HG03521 (cell line): ENCODE measurements around the gene GNAO1.
"Not testable (repeated sequence)": the region's sequence is repeated elsewhere in the genome, so short reads cannot be mapped to it uniquely, and the experiment has no call there.

Source experiments
- ATAC-seq: cut with Tn5 transposase; IDR thresholded peaks from one replicate; pipeline ENCODE4 v1.9.1; 2021; ENCODE audit warnings: mild to moderate bottlenecking, moderate library complexity; ENCODE audit not compliant: unreplicated experiment

The GNAO1 gene

GRCh38 chr16:56379044-56379443 is 187.8 kb downstream of the GNAO1 start:
- ATAC-seq: not testable (repeated sequence)

DNA sequence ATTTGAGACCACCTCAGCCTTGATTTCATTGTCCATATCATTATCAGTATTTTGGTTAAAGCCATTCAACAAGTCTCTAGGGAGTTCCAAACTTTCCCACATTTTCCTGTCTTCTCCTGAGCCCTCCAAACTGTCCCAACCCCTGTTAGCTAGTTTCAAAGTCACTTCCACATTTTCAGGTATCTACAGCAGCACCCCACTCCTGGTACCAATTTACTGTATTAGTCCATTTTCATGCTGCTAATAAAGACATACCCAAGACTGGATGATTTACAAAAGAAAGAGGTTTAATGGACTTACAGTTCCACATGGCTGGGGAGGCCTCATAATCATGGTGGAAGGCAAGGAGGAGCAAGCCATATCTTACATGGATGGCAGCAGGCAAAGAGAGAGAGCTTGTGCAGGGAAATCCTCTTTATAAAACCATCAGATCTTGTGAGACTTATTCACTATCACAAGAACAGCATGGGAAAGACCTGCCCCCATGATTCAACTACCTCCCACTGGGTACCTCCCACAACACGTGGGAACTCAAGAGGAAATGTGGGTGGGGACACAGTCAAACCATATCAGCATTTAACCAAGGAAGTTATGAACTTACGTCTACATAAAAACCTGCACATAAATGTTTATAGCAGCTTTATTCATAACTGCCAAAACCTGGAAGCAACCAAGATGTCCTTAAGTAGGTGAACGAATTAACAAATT is 189.6 kb downstream of the GNAO1 start:
- ATAC-seq: not testable (repeated sequence)

- ATAC-seq: no peak
Observed at GRCh38 chr16:56382459-56382858, 191.2 kb downstream of the GNAO1 start.

- ATAC-seq: no peak
Observed at GRCh38 chr16:56382901-56383355, 191.6 kb downstream of the GNAO1 start.

DNA sequence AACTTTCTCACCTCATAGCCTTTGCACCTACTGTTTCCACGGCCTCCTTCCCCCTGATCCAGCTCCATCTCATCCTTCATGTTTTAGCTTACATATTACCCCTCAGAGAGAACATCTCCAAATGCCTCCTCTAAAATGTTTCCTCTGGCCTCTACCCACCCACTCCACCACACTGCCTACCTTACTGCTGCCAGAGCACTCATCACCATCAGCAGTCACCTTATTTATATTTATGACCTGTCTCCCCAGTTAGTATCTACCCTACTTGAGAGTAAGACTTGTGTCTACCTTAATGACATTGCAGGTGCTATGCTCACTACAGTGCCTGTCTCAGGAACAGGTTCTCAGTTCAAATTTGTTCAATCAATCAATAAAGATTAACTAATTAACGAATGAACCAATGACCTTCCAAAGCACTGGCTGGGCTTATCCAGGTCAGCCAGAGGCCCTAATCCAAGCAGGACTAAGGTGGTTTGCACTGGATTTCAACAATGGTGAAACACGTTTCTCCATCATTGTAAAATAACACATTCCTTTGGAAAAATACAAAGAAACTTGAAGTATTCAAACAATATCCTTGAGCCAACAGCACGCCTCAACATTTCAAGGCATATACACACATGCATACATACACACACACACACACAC is 192.9 kb downstream of the GNAO1 start:
- no peak for ATAC-seq

DNA sequence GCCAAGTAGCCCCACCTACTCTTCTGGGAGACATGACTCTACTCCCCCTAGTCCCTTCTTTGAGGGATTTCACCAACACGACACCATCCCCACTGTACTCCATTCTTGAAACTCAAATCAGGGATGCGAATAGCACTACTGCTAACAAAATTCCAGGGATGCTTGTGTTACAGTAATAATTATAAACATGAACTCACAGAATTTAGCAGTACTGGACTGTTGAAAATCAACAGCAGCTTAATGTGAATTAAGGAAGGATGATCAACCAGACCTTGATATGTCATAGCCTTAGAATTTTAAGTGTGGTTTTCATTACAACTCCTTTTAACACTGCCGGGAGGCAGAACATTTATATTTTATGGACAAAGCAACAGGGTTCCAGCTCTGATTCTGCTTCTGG is 196.1 kb downstream of the GNAO1 start:
- ATAC-seq: no peak

- ATAC-seq: no peak
Observed at GRCh38 chr16:56388209-56388608, 196.9 kb downstream of the GNAO1 start.

GRCh38 chr16:56389554-56389953 is 198.3 kb downstream of the GNAO1 start:
- ATAC-seq: no peak

GRCh38 chr16:56396724-56397123 is 205.4 kb downstream of the GNAO1 start:
- ATAC-seq: not testable (repeated sequence)

DNA sequence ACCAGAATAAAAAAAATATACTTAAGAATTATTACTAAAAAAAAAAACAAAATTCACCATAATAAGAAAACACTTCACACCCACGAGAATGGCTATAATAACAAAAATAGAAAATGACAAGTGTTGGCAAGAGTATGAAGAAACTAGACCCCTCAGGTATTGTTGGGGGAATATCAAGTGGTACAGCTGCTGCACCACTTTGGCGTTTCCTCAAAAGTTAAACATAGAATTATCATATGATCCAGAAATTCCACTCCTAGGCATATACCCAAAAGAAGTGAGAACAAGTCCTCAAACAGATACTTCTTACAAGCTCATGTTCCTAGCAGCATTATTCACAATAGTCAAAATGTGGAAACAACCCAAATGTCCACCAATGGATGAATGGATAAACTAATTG is 207.8 kb downstream of the GNAO1 start:
- no peak for ATAC-seq

- no peak for ATAC-seq
Observed at GRCh38 chr16:56399486-56399885, 208.2 kb downstream of the GNAO1 start.

GRCh38 chr16:56400458-56400857 is 209.2 kb downstream of the GNAO1 start:
- ATAC-seq: no peak

DNA sequence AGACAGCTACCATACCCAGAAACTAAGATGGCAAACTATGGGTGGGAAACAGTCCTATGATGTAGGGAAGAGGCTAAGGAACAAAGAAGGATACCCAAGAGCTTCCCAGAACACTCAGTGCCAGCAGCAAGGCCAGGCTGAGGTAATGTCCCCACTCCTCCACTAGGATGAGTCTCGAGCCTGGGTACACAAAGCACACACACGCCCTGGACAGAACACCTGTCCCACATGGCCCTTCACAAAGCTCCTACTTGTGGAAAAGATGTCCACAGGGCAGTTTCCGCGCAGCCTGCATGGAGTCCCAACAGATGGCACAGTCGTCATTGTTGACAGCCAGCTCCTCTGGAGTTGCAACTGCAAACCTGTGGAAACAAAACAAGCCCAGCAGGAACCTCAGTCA is 210.2 kb downstream of the GNAO1 start:
- ATAC-seq: no peak

DNA sequence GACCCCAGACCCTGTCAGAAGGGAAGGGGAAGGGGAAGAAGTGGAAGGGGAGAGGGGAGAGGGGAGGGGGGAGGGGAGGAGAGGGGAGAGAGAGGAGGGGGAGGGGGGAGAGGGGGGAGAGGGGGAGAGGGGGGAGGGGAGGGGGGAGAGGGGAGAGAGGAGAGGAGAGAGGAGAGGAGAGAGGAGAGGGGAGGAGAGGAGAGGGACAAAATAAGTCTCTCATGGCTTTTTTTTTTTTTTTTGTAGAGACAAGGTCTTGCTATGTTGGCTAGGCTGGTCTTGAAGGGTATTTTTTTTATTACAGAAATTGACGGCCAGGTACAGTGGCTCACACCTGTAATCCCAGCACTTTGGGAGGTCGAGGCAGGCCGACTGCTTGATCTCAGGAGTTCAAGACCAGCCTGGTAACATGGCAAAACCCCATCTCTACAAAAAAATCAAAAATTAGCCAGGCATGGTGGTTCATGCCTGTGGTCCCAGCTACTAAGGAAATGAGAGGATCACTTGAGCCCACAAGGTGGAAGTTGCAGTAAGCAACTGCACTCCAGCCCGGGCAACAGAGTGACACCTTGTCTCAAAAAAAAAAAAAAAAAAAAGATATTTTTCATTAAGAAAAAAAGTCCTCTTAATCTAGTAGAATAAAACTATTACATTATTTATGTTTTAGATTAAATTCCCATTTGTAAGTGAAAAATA is 214.8 kb downstream of the GNAO1 start:
- no peak for ATAC-seq
